Activated T-helper 1 cell treated with anti-CD3 and anti-CD28 coated beads, Interleukin-12 subunit alpha, Interleukin-12 subunit beta, Interleukin-2, Interleukin-4 antibody, amounts not matched to agents 30 ng/mL and 10 ng/mL and 1 ng/mL, durations not matched to agents 14 hours and 24 hours and 36 hours (primary cell): ENCODE results near the gene EIF2D. TPM values are rescaled to one million over a fixed set of nuclear protein-coding genes. Genes with fewer than 3 reads are reported as not detected.
"Not testable (repeated sequence)": the region's sequence is repeated elsewhere in the genome, so short reads cannot be mapped to it uniquely, and the experiment has no call there.

ENCODE experiments used
- DNase-seq: peaks from one replicate; pipeline ENCODE4 v3.0.0; 2021; ENCODE audit warnings: low spot score
- H3K27ac Mint-ChIP-seq: one replicate; pipeline ENCODE4 v1.8.0; 2021; ENCODE audit warnings: mild to moderate bottlenecking, mixed read lengths
- H3K27me3 Mint-ChIP-seq: one replicate; pipeline ENCODE4 v1.8.0; 2022; ENCODE audit warnings: mild to moderate bottlenecking, moderate library complexity, mixed read lengths; ENCODE audit not compliant: insufficient read depth
- H3K36me3 Mint-ChIP-seq: one replicate; pipeline ENCODE4 v1.8.0; 2021; ENCODE audit warnings: low read depth, mixed read lengths
- H3K4me1 Mint-ChIP-seq: one replicate; pipeline ENCODE4 v1.8.0; 2021; ENCODE audit warnings: low read depth, mixed read lengths
- H3K4me3 Mint-ChIP-seq: one replicate; pipeline ENCODE4 v1.8.0; 2021; ENCODE audit warnings: mild to moderate bottlenecking, moderate library complexity, mixed read lengths
- H3K9me3 Mint-ChIP-seq: one replicate; pipeline ENCODE4 v1.8.0; 2021; ENCODE audit warnings: mixed read lengths
- intact Hi-C: fragments of 100-400 bp; cut with micrococcal nuclease; formaldehyde crosslinking; loops from one replicate; pipeline ENCODE4 v1.15.1; 2024
- total RNA-seq: library from RNA; stranded (reverse); gene quantifications from 2 replicates; pipeline ENCODE4 v1.2.3, GENCODE V29; 2022

EIF2D gene
- total RNA-seq, 1 donor from 2014 or later, result 101 TPM

GRCh38 chr1:206581114-206581497, 31.2 kb downstream of the EIF2D start:
- intact Hi-C loops, DNase-seq, H3K9me3 Mint-ChIP-seq, H3K27me3 Mint-ChIP-seq: not testable (repeated sequence)
- Mint-ChIP-seq H3K4me1 (peaks cover 95% of the 10 kb centered on the region), H3K4me3 (peak overlapping the region; percentile 85), H3K36me3 (peaks cover 76% of the 10 kb centered on the region), H3K27ac (peak overlapping the region; percentile 100)

DNA sequence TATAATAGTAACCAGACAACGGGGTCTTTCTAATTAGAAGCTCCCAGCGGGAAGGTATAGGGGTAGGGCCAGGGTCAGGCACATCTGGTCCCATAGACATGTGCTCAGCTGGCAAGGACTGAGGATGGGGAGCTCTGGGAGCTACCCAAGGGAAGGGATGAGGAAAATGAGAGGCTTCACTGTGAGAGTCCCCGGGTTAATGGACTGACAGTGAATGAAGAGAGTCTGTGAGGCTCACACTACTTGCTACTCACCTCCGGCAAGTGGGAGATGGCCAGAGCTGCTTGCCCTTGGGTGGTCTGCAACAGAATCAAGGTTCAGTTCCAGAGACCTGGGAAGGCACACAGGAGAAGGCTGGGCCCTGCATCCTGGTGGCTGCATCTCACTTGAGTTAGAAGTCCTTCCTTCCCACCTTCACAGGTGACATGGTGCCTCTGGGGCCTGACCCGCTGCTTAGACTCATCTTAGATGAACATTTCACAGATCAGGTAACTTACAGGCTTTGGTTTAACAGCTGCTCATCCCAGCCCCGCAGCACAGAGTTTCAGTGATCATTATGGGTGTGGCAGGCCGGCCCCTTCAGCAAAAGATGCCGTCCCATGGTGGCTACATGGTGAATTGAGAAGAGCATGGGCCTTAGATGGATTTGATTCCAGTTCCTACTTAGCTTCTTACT, 31.7 kb downstream of the EIF2D start:
- peak overlapping the region; percentile 100 for H3K27ac Mint-ChIP-seq
- no peaks in the 10 kb centered on the region for H3K27me3 Mint-ChIP-seq
- H3K4me1 Mint-ChIP-seq, result peaks cover 96% of the 10 kb centered on the region
- H3K4me3 Mint-ChIP-seq, result peak overlapping the region; percentile 85
- DNase-seq, result no peak
- H3K36me3 Mint-ChIP-seq, result peaks cover 72% of the 10 kb centered on the region
- H3K9me3 Mint-ChIP-seq, result no peaks in the 10 kb centered on the region
- intact Hi-C loops, result loop anchor here (1.0 kb wide), 2 partner anchors 24 to 29 kb away; no protein-coding TSS in a partner anchor

DNA sequence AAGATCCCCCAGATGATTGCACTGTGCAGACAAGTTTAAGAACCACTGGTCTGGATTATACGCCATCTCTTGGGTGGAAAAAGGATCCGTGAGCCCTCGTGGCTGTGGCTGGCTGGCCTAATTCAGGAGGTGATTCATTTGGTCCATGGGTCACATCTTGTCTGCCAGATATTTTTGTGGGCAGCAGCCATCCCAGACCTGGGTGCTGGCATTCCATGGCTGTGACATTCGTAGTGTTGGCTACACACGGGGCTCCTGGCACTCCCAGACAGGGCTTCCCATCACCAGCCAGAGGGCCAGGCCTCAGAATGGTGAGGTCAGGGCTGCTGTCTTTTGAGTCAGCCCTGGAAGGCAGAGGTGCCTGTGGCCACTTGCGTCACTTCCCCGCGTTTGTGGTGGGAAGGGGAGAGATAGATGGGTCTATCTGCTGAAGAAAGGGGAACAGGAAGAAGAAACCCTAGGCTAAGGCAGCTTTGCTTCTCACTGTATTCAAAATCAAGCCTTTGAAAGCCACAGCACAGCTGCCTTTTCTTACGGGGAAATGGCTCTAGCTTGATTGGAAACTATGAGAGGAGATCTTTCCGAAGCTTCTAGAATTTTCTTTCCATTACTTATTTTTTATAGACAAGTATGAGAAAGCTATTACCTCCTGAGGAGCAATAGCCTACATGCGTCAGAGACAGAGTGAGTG, 32.4 kb downstream of the EIF2D start:
- no peaks in the 10 kb centered on the region for H3K27me3 Mint-ChIP-seq
- no peaks in the 10 kb centered on the region for H3K9me3 Mint-ChIP-seq
- peaks cover 98% of the 10 kb centered on the region for H3K4me1 Mint-ChIP-seq
- H3K36me3 Mint-ChIP-seq, result peaks cover 71% of the 10 kb centered on the region
- intact Hi-C loops, result loop anchor here (1.0 to 2.0 kb wide), 3 partner anchors 17 to 29 kb away; no protein-coding TSS in a partner anchor
- peak overlapping the region; percentile 85 for H3K4me3 Mint-ChIP-seq
- DNase-seq, result peak; percentile 86
- H3K27ac Mint-ChIP-seq, result peak overlapping the region; percentile 100

- intact Hi-C loops, result loop anchor here (2.0 kb wide), 1 partner anchor 16 kb away; no protein-coding TSS in a partner anchor
- H3K9me3 Mint-ChIP-seq, result no peaks in the 10 kb centered on the region
- no peak for DNase-seq
- peak overlapping the region; percentile 85 for H3K4me3 Mint-ChIP-seq
- peaks cover 71% of the 10 kb centered on the region for H3K36me3 Mint-ChIP-seq
- peak overlapping the region; percentile 100 for H3K27ac Mint-ChIP-seq
- H3K27me3 Mint-ChIP-seq, result no peaks in the 10 kb centered on the region
- H3K4me1 Mint-ChIP-seq, result peaks cover 97% of the 10 kb centered on the region
These were observed 33.3 kb downstream of the EIF2D start for GRCh38 chr1:206578978-206579374.

- Mint-ChIP-seq H3K27me3 (no peaks in the 10 kb centered on the region), H3K36me3 (peaks cover 71% of the 10 kb centered on the region), H3K27ac (peak overlapping the region; percentile 100), H3K4me1 (peaks cover 97% of the 10 kb centered on the region), H3K9me3 (no peaks in the 10 kb centered on the region), H3K4me3 (peak overlapping the region; percentile 85)
- DNase-seq, result no peak
- intact Hi-C loops, result loop anchor here (2.0 kb wide), 1 partner anchor 16 kb away; no protein-coding TSS in a partner anchor
These were observed 33.9 kb downstream of the EIF2D start for GRCh38 chr1:206578068-206578977.

DNA sequence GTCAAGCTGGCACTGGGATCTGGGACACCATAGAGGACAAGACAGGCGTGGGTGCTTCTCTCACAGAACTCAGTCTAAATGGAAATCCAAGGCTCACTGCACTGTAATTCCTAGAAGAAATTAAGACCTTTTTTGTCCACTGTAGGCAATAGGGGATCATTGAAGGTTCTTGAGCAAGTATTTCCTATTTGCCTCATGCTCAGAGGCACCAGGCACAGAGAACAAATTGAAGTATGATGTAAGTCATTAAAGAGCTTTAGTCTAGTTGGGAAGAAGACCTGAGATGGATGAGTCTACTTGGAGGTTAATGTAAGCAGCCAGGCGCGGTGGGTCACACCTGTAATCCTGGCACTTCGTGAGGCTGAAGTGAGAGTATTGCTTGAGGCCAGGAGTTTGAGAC, 34.6 kb downstream of the EIF2D start:
- Mint-ChIP-seq H3K27ac (peak overlapping the region; percentile 100), H3K4me1 (peaks cover 97% of the 10 kb centered on the region), H3K36me3 (peaks cover 70% of the 10 kb centered on the region), H3K4me3 (peak overlapping the region; percentile 85), H3K27me3 (no peaks in the 10 kb centered on the region), H3K9me3 (no peaks in the 10 kb centered on the region)
- intact Hi-C loops, result loop anchor here (2.0 kb wide), 1 partner anchor 15 kb away; no protein-coding TSS in a partner anchor
- no peak for DNase-seq

DNA sequence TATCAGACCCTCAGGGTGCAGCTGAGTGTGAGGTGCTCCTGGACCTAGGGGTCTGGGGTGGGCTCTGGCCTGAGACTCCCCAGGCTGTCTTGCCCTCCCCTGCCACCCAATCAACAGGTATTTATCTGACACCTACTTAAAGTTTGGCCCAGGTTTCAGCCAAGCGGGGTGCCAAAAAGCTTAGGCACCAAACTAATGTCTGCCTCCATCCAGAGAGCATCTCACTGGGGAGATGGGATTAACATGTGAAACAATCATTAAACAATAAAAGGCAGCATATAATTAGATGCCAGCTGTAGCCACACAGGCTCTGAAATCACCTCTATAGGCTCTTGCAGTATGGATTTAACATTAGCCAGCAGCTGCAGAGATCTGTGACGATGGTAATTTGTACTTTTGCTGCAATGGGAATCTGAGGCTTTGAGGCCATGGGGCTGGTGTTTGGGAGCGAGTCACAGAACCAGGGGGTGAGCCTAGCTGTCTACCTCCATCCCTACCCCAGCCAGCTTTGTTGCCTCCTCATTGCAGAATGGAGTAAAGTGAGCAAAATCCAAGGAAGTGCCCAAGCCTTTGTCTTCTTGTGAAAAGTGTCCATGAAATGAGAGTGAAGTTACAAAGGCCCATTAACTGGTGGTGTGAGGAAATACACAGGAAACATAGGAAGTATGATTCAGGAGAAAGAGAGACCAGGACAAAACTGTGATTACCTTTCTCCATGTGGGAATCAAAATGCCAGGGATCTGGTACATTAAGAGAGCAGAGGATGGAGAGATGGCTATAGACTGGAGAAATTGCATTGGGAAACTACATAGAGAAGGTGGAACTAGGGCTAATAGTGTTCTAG, 36.1 kb downstream of the EIF2D start:
- Mint-ChIP-seq H3K27ac (peak overlapping the region; percentile 100), H3K27me3 (no peaks in the 10 kb centered on the region), H3K4me1 (peaks cover 97% of the 10 kb centered on the region), H3K9me3 (no peaks in the 10 kb centered on the region), H3K36me3 (peaks cover 74% of the 10 kb centered on the region), H3K4me3 (peak overlapping the region; percentile 70)
- intact Hi-C loops, result loop anchor here (1.0 kb wide), 1 partner anchor 10 kb away; no protein-coding TSS in a partner anchor
- no peak for DNase-seq

DNA sequence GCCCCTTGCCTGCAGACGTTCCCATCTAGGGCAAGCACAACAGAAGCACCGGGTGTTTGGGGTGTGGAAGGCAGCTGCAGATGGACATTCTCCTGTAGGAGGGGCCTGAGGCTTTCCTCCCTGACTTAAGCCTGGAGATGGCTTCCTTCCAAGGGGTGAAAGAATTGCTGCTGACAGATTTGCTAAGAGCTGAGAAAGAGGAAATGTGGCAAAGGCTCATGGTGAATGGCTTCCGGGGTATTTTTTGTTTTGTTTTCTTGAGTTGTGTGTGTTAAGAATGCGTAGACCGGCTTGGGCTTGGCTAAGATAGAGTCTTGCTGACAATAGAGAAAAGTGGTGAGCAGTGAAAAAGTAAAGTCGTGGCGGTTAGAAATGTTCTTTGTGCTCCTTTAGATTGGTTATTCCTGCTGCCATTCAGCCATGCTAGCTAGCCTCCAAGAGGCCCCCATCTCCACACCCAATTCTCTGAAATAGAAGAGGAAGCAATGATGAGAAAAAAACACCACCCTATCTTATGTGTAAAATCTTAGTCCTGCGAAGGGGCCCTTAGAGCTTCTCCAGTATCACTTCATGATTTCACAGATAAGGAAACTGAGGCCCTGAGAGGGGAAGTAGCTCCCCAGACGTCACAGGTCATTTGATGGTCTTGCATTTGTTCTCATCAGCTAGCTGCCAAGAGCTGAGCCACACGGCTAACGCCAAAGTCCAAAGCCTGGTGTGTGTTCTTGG, 36.9 kb downstream of the EIF2D start:
- peaks cover 69% of the 10 kb centered on the region for H3K36me3 Mint-ChIP-seq
- intact Hi-C loops, result loop anchor here (1.0 kb wide), 1 partner anchor 9 kb away; no protein-coding TSS in a partner anchor
- no peaks in the 10 kb centered on the region for H3K9me3 Mint-ChIP-seq

GRCh38 chr1:206573762-206574161, 38.5 kb downstream of the EIF2D start:
- intact Hi-C loops, result no loop called here
- Mint-ChIP-seq H3K4me1 (peaks cover 97% of the 10 kb centered on the region), H3K36me3 (peaks cover 64% of the 10 kb centered on the region), H3K27me3 (no peaks in the 10 kb centered on the region), H3K4me3 (peak overlapping the region; percentile 52), H3K9me3 (no peaks in the 10 kb centered on the region), H3K27ac (peak overlapping the region; percentile 70)
- DNase-seq, result no peak

More for the DNA sequence above, 36.9 kb downstream of the EIF2D start:
- Mint-ChIP-seq H3K27me3 (no peaks in the 10 kb centered on the region), H3K4me1 (peaks cover 97% of the 10 kb centered on the region), H3K27ac (peak overlapping the region; percentile 100), H3K4me3 (peak overlapping the region; percentile 70)
- peak; percentile 64 for DNase-seq

DNA sequence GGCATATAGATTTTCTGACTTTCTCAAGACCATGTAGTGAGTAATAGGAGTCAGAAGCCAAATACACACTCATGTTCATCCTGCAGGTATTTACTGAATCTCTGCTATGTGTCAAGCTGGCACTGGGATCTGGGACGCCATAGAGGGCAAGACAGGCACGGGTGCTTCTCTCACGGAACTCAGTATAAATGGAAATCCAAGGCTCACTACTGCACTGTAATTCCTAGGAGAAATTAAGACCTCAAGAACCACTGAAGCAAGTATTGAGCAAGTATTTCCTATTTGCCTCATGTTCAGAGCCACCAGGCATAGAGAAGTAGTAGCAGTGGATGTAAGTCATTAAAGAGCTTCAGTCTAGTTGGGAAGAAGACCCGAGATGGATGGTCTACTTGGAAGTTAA, 38.9 kb downstream of the EIF2D start:
- Mint-ChIP-seq H3K9me3 (no peaks in the 10 kb centered on the region), H3K36me3 (peaks cover 63% of the 10 kb centered on the region), H3K27me3 (no peaks in the 10 kb centered on the region), H3K4me3 (peak overlapping the region; percentile 52), H3K27ac (peak overlapping the region; percentile 70), H3K4me1 (peaks cover 97% of the 10 kb centered on the region)
- no peak for DNase-seq
- intact Hi-C loops, result no loop called here

DNA sequence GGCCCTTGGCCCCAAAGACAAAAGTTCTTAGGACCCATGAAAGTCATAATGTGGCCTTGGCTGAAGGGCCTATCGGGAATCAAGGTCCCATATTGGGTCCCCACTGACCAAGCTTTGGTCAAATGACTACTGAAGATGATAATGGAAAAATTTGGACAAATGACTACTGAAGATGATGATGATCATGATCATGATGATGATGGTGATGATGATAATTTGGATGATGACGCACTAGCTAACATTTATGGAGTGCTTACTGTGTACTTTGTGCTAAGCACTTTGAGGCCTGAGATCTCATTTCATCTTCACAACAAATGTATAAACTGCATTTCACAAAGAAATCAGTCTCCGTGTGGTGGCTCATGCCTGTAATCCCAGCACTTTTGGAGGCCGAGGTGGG, 39.4 kb downstream of the EIF2D start:
- peaks cover 62% of the 10 kb centered on the region for H3K36me3 Mint-ChIP-seq
- DNase-seq, result no peak
- no peaks in the 10 kb centered on the region for H3K27me3 Mint-ChIP-seq
- peak overlapping the region; percentile 70 for H3K27ac Mint-ChIP-seq
- no peaks in the 10 kb centered on the region for H3K9me3 Mint-ChIP-seq
- H3K4me1 Mint-ChIP-seq, result peaks cover 97% of the 10 kb centered on the region
- H3K4me3 Mint-ChIP-seq, result peak overlapping the region; percentile 23
- intact Hi-C loops, result no loop called here
